Measurements from ENCODE around the gene HOXB6. TPM values are rescaled to one million over a fixed set of nuclear protein-coding genes. Genes with fewer than 3 reads are reported as not detected.

The HOXB6 gene
- total RNA-seq, 1 donor from 2014 or later = 0.52 TPM

DNA sequence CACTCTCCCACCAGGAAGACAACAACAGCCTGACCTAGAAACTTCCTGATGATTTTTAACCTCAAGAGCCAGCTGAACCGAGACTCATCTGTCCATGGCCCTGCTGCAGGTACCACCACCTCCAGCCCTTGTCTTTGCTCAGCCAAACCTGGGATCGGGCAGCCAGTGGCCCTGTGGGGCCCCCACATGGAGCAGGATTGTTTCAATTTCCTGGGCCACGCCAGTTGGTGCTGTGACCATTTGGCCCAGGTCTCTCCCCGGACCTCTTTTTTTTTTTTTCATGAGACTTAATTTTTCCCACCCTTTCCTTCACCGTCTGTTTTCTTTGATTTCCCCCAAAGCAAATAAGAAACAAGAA, 51.6 kb downstream of the HOXB6 start:
- peaks cover 20% of the 10 kb centered on the region for H3K27me3 Mint-ChIP-seq (ENCODE audit: low read depth)
- peaks cover 7% of the 10 kb centered on the region for H3K36me3 Mint-ChIP-seq (ENCODE audit: low read depth)
- no peak overlapping the region for H3K27ac Mint-ChIP-seq
- no peak overlapping the region for H3K4me3 Mint-ChIP-seq (ENCODE audit: low read depth)
- intact Hi-C loops (cut with micrococcal nuclease) = no loop called here
- DNase-seq (ENCODE audit: low spot score) = no peak
- H3K9me3 Mint-ChIP-seq = no peaks in the 10 kb centered on the region
- peaks cover 17% of the 10 kb centered on the region for H3K4me1 Mint-ChIP-seq (ENCODE audit: low read depth)

- Mint-ChIP-seq H3K36me3 (ENCODE audit: low read depth) (peaks cover 7% of the 10 kb centered on the region), H3K4me1 (ENCODE audit: low read depth) (peaks cover 21% of the 10 kb centered on the region), H3K27me3 (ENCODE audit: low read depth) (peaks cover 20% of the 10 kb centered on the region), H3K27ac (no peak overlapping the region), H3K4me3 (ENCODE audit: low read depth) (no peak overlapping the region), H3K9me3 (no peaks in the 10 kb centered on the region)
- no peak for DNase-seq (ENCODE audit: low spot score)
- intact Hi-C loops (cut with micrococcal nuclease) = no loop called here
Observed at GRCh38 chr17:48552466-48553189, 52.2 kb downstream of the HOXB6 start.

GRCh38 chr17:48551596-48552465, 53.0 kb downstream of the HOXB6 start:
- no peak for DNase-seq (ENCODE audit: low spot score)
- intact Hi-C loops (cut with micrococcal nuclease) = no loop called here
- Mint-ChIP-seq H3K36me3 (ENCODE audit: low read depth) (peaks cover 7% of the 10 kb centered on the region), H3K27me3 (ENCODE audit: low read depth) (peaks cover 19% of the 10 kb centered on the region), H3K4me3 (ENCODE audit: low read depth) (no peak overlapping the region), H3K4me1 (ENCODE audit: low read depth) (peaks cover 29% of the 10 kb centered on the region), H3K9me3 (no peaks in the 10 kb centered on the region), H3K27ac (no peak overlapping the region)

- peaks cover 7% of the 10 kb centered on the region for H3K36me3 Mint-ChIP-seq (ENCODE audit: low read depth)
- peaks cover 12% of the 10 kb centered on the region for H3K27me3 Mint-ChIP-seq (ENCODE audit: low read depth)
- no peak for DNase-seq (ENCODE audit: low spot score)
- H3K9me3 Mint-ChIP-seq = no peaks in the 10 kb centered on the region
- H3K4me1 Mint-ChIP-seq (ENCODE audit: low read depth) = peaks cover 36% of the 10 kb centered on the region
- H3K4me3 Mint-ChIP-seq (ENCODE audit: low read depth) = no peak overlapping the region
- H3K27ac Mint-ChIP-seq = no peak overlapping the region
- intact Hi-C loops (cut with micrococcal nuclease) = no loop called here
Observed at GRCh38 chr17:48551214-48551555, 53.6 kb downstream of the HOXB6 start.

GRCh38 chr17:48550502-48551213, 54.1 kb downstream of the HOXB6 start:
- Mint-ChIP-seq H3K4me3 (ENCODE audit: low read depth) (no peak overlapping the region), H3K4me1 (ENCODE audit: low read depth) (peaks cover 39% of the 10 kb centered on the region), H3K9me3 (no peaks in the 10 kb centered on the region), H3K36me3 (ENCODE audit: low read depth) (peaks cover 7% of the 10 kb centered on the region), H3K27ac (no peak overlapping the region), H3K27me3 (ENCODE audit: low read depth) (peaks cover 8% of the 10 kb centered on the region)
- intact Hi-C loops (cut with micrococcal nuclease) = no loop called here
- DNase-seq (ENCODE audit: low spot score) = no peak

DNA sequence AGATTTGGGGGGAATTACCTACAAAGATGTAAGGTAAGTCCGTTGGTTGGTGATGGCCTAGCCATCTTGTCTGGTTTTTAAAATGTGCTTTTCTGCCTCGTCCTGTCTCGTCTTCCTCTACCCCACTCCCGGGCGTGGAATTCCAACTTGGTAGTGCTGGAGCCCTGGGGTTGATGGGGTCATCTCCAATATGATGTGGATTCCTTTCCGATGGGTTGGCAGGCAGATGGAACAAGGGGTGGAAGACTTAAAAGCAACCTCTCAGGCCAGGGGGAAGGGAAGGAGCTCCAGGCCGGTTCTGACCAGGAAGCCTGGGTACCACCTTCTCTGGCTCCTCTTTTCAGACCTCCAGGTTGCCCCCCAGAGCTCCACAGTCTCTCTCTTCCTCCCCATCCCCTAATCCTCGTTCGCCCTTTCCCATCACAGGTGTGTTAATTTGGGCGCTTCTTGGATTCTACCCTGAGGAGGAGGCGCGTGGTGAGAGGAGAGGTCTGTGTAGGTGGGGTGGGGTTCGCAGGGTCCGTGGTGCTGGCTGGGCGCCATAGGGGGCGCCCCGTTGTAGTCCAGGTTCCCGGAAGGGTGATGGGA, 54.8 kb downstream of the HOXB6 start:
- no peak overlapping the region for H3K27ac Mint-ChIP-seq
- H3K27me3 Mint-ChIP-seq (ENCODE audit: low read depth) = peaks cover 4% of the 10 kb centered on the region
- H3K9me3 Mint-ChIP-seq = no peaks in the 10 kb centered on the region
- H3K36me3 Mint-ChIP-seq (ENCODE audit: low read depth) = peaks cover 7% of the 10 kb centered on the region
- no peak for DNase-seq (ENCODE audit: low spot score)
- intact Hi-C loops (cut with micrococcal nuclease) = no loop called here
- H3K4me1 Mint-ChIP-seq (ENCODE audit: low read depth) = peaks cover 40% of the 10 kb centered on the region
- H3K4me3 Mint-ChIP-seq (ENCODE audit: low read depth) = no peak overlapping the region

DNA sequence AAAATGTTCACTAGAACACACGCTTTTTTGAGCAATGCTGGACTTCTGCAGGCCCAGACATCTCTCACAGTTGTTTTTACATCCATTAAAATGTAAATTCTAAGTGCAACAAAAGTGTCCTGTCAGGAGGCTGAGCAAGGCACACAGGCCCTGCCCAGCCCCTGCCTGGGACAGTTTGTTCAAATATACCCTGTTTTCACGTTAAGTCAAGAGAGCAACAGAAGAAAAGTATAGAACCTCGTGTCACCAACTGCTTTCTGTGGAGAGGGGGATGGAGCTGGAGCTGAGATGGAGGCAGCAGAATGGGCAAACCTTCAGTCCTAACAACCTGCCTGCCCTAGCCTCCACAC, 55.5 kb downstream of the HOXB6 start:
- no peak for DNase-seq (ENCODE audit: low spot score)
- peaks cover 2% of the 10 kb centered on the region for H3K27me3 Mint-ChIP-seq (ENCODE audit: low read depth)
- H3K9me3 Mint-ChIP-seq = no peaks in the 10 kb centered on the region
- intact Hi-C loops (cut with micrococcal nuclease) = no loop called here
- no peak overlapping the region for H3K4me3 Mint-ChIP-seq (ENCODE audit: low read depth)
- no peak overlapping the region for H3K27ac Mint-ChIP-seq
- peaks cover 37% of the 10 kb centered on the region for H3K4me1 Mint-ChIP-seq (ENCODE audit: low read depth)
- H3K36me3 Mint-ChIP-seq (ENCODE audit: low read depth) = peaks cover 7% of the 10 kb centered on the region

GRCh38 chr17:48548523-48549280, 56.1 kb downstream of the HOXB6 start:
- Mint-ChIP-seq H3K9me3 (no peaks in the 10 kb centered on the region), H3K36me3 (ENCODE audit: low read depth) (peaks cover 6% of the 10 kb centered on the region), H3K27ac (peak overlapping the region; percentile 82), H3K4me3 (ENCODE audit: low read depth) (peak overlapping the region; percentile 57), H3K4me1 (ENCODE audit: low read depth) (peaks cover 39% of the 10 kb centered on the region), H3K27me3 (ENCODE audit: low read depth) (peaks cover 2% of the 10 kb centered on the region)
- intact Hi-C loops (cut with micrococcal nuclease) = no loop called here
- DNase-seq (ENCODE audit: low spot score) = no peak

GRCh38 chr17:48547808-48548522, 56.8 kb downstream of the HOXB6 start:
- intact Hi-C loops (cut with micrococcal nuclease) = loop anchor here (2.0 kb wide), 2 partner anchors 31 to 37 kb away; partner anchors contain the start of gene HOXB4
- H3K9me3 Mint-ChIP-seq = no peaks in the 10 kb centered on the region
- peak; percentile 33 for DNase-seq (ENCODE audit: low spot score)
- peak overlapping the region; percentile 82 for H3K27ac Mint-ChIP-seq
- peak overlapping the region; percentile 57 for H3K4me3 Mint-ChIP-seq (ENCODE audit: low read depth)
- peaks cover 5% of the 10 kb centered on the region for H3K36me3 Mint-ChIP-seq (ENCODE audit: low read depth)
- peaks cover 1% of the 10 kb centered on the region for H3K27me3 Mint-ChIP-seq (ENCODE audit: low read depth)
- peaks cover 39% of the 10 kb centered on the region for H3K4me1 Mint-ChIP-seq (ENCODE audit: low read depth)

- H3K9me3 Mint-ChIP-seq = no peaks in the 10 kb centered on the region
- peak overlapping the region; percentile 82 for H3K27ac Mint-ChIP-seq
- peaks cover 1% of the 10 kb centered on the region for H3K27me3 Mint-ChIP-seq (ENCODE audit: low read depth)
- peaks cover 11% of the 10 kb centered on the region for H3K36me3 Mint-ChIP-seq (ENCODE audit: low read depth)
- intact Hi-C loops (cut with micrococcal nuclease) = loop anchor here (2.0 kb wide), 2 partner anchors 32 to 36 kb away; partner anchors contain the start of gene HOXB4
- DNase-seq (ENCODE audit: low spot score) = no peak
- peak overlapping the region; percentile 56 for H3K4me3 Mint-ChIP-seq (ENCODE audit: low read depth)
- peaks cover 39% of the 10 kb centered on the region for H3K4me1 Mint-ChIP-seq (ENCODE audit: low read depth)
Observed at GRCh38 chr17:48546924-48547807, 57.6 kb downstream of the HOXB6 start.
